OCI-LY3 (cell line): ENCODE data around the gene ERG.

ENCODE experiments used
- CTCF ChIP-seq: fragments of 200-600, 300-600 bp; sonication (generic); IDR thresholded peaks from 2 replicates; pipeline ENCODE4 v1.5.1; 2014; ENCODE audit warnings: antibody characterized with exemption, low read length, low read depth
- EZH2phosphoT487 ChIP-seq: fragments of 200-600 bp; shearing (Covaris generic); IDR thresholded peaks from 2 replicates; pipeline ENCODE4 v1.6.1; 2018; ENCODE audit warnings: antibody characterized with exemption, mixed run types, low read depth

GRCh38 chr21:38469642-38470041 is 28.6 kb downstream of the ERG start:
- no peak for TF ChIP-seq CTCF
- no peak for TF ChIP-seq EZH2phosphoT487
